Type B pancreatic cell (in vitro differentiated cells): ENCODE data around the gene MAP2K1. TPM values are rescaled to one million over a fixed set of nuclear protein-coding genes. Genes with fewer than 3 reads are reported as not detected.
A peak's percentile ranks its signal among the peaks of the same experiment; 100 is the strongest.

Experiments
- DNase-seq: peaks from one replicate; pipeline ENCODE4 v3.0.0; 2021; ENCODE audit warnings: mixed read lengths; ENCODE audit not compliant: unreplicated experiment; ENCODE audit errors: extremely low spot score
- H3K27ac Mint-ChIP-seq: 2 replicates; pipeline ENCODE4 v1.8.0; 2021; ENCODE audit warnings: mild to moderate bottlenecking, mixed read lengths
- H3K27me3 Mint-ChIP-seq: 2 replicates; pipeline ENCODE4 v1.8.0; 2021; ENCODE audit warnings: mixed read lengths
- H3K36me3 Mint-ChIP-seq: 2 replicates; pipeline ENCODE4 v1.8.0; 2021; ENCODE audit warnings: mixed read lengths
- H3K4me1 Mint-ChIP-seq: one replicate; pipeline ENCODE4 v1.8.0; 2021; ENCODE audit warnings: mixed read lengths; ENCODE audit not compliant: unreplicated experiment
- H3K4me3 Mint-ChIP-seq: 2 replicates; pipeline ENCODE4 v1.8.0; 2021; ENCODE audit warnings: mild to moderate bottlenecking, mixed read lengths
- H3K9me3 Mint-ChIP-seq: 2 replicates; pipeline ENCODE4 v1.8.0; 2021; ENCODE audit warnings: mixed read lengths
- total RNA-seq: library from RNA; stranded (reverse); gene quantifications from 2 replicates; pipeline ENCODE4 v1.2.1, GENCODE V29; 2021; ENCODE audit warnings: low replicate concordance
- TF ChIP-seq, protein P1 (sequence below): fragments of 200-600 bp; sonication (generic); conservative IDR thresholded peaks from 2 replicates; pipeline ENCODE4 v1.5.0; 2021; ENCODE audit warnings: antibody characterized with exemption, mild to moderate bottlenecking

The MAP2K1 gene
- total RNA-seq, 1 donor from 2014 or later = 33.8 TPM

DNA sequence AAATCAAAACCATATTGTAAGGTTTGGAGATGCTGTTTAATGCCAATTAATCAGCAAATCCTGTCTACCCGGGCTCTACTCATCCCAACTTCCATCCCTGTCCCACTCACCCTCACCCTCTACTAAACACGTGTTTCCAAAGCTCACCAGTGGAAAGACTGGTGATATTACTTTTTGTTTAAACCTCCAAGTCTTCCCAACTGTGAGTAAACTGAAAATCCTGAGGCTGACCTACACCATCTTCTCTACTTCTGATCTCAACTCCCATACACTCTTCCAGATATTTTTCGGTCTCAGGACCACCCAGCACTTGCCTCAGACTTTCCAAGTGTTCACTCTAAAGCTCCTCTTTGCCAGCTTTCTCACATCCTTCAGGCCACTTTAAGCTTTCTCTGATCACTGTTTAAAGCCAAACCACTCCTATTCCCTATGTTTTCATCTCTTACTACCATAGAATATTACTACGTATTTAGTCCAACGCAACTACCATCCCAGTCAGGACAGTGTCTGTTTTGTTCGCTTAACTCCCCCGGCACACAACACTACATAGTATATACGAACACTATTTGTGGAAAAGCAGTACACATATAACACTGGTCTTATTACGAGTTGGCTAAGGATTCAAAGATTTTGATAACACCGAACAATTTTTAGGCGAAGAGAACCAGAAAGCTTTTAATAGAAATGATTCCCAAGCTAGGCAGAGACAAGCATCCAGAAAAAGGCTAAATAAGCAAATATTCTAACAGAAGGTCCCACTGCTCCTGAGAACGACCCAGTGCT is 117.3 kb downstream of the MAP2K1 start:
- Mint-ChIP-seq H3K9me3 (no peaks in the 10 kb centered on the region), H3K4me3 (peak overlapping the region; percentile 98), H3K27ac (peak overlapping the region; percentile 94), H3K36me3 (peaks cover 38% of the 10 kb centered on the region), H3K4me1 (peaks cover 30% of the 10 kb centered on the region), H3K27me3 (no peaks in the 10 kb centered on the region)
- no peak for DNase-seq
- TF ChIP-seq, protein P1, sequence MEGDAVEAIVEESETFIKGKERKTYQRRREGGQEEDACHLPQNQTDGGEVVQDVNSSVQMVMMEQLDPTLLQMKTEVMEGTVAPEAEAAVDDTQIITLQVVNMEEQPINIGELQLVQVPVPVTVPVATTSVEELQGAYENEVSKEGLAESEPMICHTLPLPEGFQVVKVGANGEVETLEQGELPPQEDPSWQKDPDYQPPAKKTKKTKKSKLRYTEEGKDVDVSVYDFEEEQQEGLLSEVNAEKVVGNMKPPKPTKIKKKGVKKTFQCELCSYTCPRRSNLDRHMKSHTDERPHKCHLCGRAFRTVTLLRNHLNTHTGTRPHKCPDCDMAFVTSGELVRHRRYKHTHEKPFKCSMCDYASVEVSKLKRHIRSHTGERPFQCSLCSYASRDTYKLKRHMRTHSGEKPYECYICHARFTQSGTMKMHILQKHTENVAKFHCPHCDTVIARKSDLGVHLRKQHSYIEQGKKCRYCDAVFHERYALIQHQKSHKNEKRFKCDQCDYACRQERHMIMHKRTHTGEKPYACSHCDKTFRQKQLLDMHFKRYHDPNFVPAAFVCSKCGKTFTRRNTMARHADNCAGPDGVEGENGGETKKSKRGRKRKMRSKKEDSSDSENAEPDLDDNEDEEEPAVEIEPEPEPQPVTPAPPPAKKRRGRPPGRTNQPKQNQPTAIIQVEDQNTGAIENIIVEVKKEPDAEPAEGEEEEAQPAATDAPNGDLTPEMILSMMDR = no peak

DNA sequence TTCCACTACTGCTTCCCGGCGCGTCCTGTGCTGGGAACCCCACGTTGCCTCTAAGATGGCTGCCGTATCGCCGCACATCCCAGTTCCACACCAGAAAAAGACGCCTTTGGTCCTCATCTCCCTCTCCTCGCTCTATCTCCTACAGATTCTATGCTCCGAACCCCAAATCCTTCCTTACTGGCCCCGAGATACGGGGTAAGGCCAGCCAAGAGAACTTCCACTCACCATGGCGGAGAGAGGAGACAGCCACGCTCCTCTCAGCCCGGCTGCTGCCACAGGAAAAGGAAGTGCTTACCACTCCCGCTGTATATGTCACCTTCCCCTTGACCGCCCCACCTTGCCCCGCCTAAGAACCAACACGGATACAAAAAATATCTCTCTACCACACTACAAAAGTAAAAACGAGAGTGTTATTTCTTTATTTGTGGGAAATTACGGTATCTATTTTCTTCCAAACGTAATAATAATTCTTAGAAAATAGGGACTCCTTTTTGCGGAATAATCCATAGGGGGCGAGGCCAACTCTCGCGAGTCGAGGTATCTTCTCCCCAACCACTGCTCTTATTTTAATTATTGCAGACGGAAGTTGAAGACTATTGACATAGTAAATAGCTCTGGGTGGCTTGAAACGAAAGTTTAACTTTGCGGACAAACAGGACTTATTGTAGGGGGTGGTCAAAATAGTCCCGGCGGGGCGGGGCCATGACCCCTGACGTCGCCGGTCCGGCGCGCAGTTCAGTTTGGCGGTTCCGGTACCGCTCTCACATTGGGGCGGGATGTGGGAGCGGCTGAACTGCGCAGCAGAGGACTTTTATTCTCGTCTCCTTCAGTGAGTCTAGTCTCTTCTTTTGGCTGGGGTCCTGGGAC is 118.1 kb downstream of the MAP2K1 start, which contains the start of the genes RPL4 and ZWILCH:
RPL4 (minus strand) TSS at position 293 of the 867 bp plus-strand sequence; CDS start at position 228, 65 bp downstream.
ZWILCH (plus strand) TSS at position 764 of the 867 bp plus-strand sequence; CDS start at position 777, 13 bp downstream.
- peaks cover 36% of the 10 kb centered on the region for H3K36me3 Mint-ChIP-seq
- H3K4me1 Mint-ChIP-seq = peaks cover 27% of the 10 kb centered on the region

DNA sequence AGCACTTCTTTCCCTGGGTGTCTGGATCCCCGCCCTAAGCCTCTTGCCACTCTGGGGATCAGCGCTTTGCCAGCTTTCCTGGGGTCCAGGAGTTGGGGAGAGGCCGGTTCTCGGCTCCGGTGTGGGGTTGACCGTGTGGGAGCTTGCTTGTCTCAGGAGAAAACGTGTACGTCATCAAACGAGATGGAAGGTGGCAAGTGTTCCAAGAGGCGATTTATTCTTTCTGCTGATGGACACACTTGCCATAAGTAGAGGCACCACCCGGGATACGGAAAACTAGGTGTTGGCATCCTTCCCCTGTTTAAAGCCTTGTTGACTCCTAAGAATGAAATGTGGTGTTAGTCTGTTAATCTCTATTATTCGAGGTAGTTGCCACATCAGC is 118.7 kb downstream of the MAP2K1 start:
- Mint-ChIP-seq H3K27ac (peak overlapping the region; percentile 94), H3K4me1 (peaks cover 23% of the 10 kb centered on the region), H3K9me3 (no peaks in the 10 kb centered on the region), H3K4me3 (peak overlapping the region; percentile 98), H3K27me3 (no peaks in the 10 kb centered on the region), H3K36me3 (peaks cover 30% of the 10 kb centered on the region)
- no peak for DNase-seq
- TF ChIP-seq, protein P1 = no peak

More for the DNA sequence above, 118.1 kb downstream of the MAP2K1 start, which contains the start of the genes RPL4 and ZWILCH:
- TF ChIP-seq, protein P1 = peak; percentile 25
- peak; percentile 76 for DNase-seq
- H3K4me3 Mint-ChIP-seq = peak within 1 kb of the TSS; percentile 98
- H3K27me3 Mint-ChIP-seq = no peaks in the 10 kb centered on the region
- peak within 1 kb of the TSS; percentile 94 for H3K27ac Mint-ChIP-seq
- no peaks in the 10 kb centered on the region for H3K9me3 Mint-ChIP-seq

DNA sequence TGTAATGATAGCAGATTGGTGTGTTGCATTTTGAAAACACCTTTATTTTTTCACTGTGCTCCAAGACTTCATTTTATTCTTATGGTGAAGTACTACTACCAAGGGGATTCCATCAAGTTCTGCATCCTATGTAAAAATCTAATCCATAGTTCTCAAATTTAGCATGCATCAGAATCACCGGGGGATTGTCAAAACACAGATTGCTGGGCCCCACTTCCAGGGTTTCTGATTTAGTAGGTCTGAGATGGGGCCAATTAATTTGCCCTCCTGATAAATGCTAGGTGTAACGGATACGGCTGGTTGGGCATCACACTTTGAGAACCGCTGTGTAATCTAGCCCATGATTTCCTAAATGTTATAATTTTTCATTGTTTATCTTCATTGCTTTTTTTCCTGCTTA is 119.1 kb downstream of the MAP2K1 start:
- Mint-ChIP-seq H3K9me3 (no peaks in the 10 kb centered on the region), H3K36me3 (peaks cover 27% of the 10 kb centered on the region), H3K27ac (peak overlapping the region; percentile 94), H3K4me3 (peak overlapping the region; percentile 98), H3K4me1 (peaks cover 23% of the 10 kb centered on the region), H3K27me3 (no peaks in the 10 kb centered on the region)
- TF ChIP-seq, protein P1 = no peak
- DNase-seq = no peak

DNA sequence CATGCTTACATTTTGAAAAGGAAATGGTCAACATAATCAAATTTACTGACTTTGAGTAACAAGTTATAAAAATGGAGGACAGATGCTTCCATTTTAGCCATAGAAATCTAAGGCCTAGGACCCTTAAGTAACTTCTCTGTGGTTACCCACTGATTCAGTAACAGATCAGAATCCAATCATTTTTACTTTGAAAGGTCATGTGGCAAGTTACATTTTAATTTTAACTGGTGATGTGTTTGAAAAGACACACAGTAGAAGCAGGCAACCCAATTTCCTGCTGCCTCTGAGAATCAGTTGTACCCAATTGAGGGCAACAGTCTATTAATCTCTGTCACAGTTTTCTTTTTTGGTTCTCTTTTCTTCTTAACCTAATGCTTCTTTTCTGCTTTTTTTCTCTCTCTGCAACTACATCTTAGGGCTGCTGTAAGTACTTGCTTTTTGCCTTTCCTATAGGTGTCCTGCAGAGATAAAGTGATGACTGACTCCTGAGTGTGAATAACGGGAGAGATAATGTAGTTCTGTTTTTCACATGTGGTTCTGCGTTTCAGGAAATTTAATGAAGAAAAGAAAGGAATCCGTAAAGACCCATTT is 121.7 kb downstream of the MAP2K1 start:
- Mint-ChIP-seq H3K27ac (no peak overlapping the region), H3K9me3 (no peaks in the 10 kb centered on the region), H3K36me3 (peaks cover 13% of the 10 kb centered on the region), H3K27me3 (no peaks in the 10 kb centered on the region), H3K4me3 (no peak overlapping the region), H3K4me1 (peaks cover 23% of the 10 kb centered on the region)
- no peak for DNase-seq
- TF ChIP-seq, protein P1 = no peak
